GM21390 (cell line): Measurements from ENCODE around the gene CACNG1.
"Not testable (repeated sequence)": the region's sequence is repeated elsewhere in the genome, so short reads cannot be mapped to it uniquely, and the experiment has no call there.

ENCODE experiments used
- ATAC-seq: cut with Tn5 transposase; IDR thresholded peaks from one replicate; pipeline ENCODE4 v1.9.1; 2021; ENCODE audit not compliant: unreplicated experiment

CACNG1 gene

GRCh38 chr17:67074781-67075180 lies 30.4 kb downstream of the CACNG1 start:
- ATAC-seq, result no peak

GRCh38 chr17:67076290-67076689 lies 31.9 kb downstream of the CACNG1 start:
- no peak for ATAC-seq

GRCh38 chr17:67078292-67078691 lies 33.9 kb downstream of the CACNG1 start:
- ATAC-seq, result no peak

GRCh38 chr17:67079491-67079890 lies 35.1 kb downstream of the CACNG1 start:
- ATAC-seq, result no peak

GRCh38 chr17:67080804-67081203 lies 36.5 kb downstream of the CACNG1 start:
- no peak for ATAC-seq

- peak; percentile 87 for ATAC-seq
Observed at GRCh38 chr17:67082107-67082506, 37.8 kb downstream of the CACNG1 start.

- ATAC-seq, result no peak
Observed at GRCh38 chr17:67085406-67085805, 41.1 kb downstream of the CACNG1 start.

- no peak for ATAC-seq
Observed at GRCh38 chr17:67088639-67089038, 44.3 kb downstream of the CACNG1 start.

GRCh38 chr17:67090341-67090740 lies 46.0 kb downstream of the CACNG1 start:
- ATAC-seq, result no peak

GRCh38 chr17:67092291-67092690 lies 47.9 kb downstream of the CACNG1 start:
- ATAC-seq, result no peak

- ATAC-seq, result not testable (repeated sequence)
Observed at GRCh38 chr17:67092710-67093109, 48.4 kb downstream of the CACNG1 start.

- no peak for ATAC-seq
Observed at GRCh38 chr17:67093348-67093747, 49.0 kb downstream of the CACNG1 start.

- not testable (repeated sequence) for ATAC-seq
Observed at GRCh38 chr17:67095291-67095690, 50.9 kb downstream of the CACNG1 start.

- no peak for ATAC-seq
Observed at GRCh38 chr17:67095803-67096202, 51.4 kb downstream of the CACNG1 start.

- ATAC-seq, result no peak
Observed at GRCh38 chr17:67096609-67097008, 52.3 kb downstream of the CACNG1 start.

GRCh38 chr17:67098006-67098405 lies 53.7 kb downstream of the CACNG1 start:
- ATAC-seq, result no peak

- ATAC-seq, result not testable (repeated sequence)
Observed at GRCh38 chr17:67104641-67105040, 60.3 kb downstream of the CACNG1 start.

- no peak for ATAC-seq
Observed at GRCh38 chr17:67105213-67105612, 60.9 kb downstream of the CACNG1 start.
